NK-92 (cell line): Measurements from ENCODE around the gene TSKU.
"Not testable (repeated sequence)": the region's sequence is repeated elsewhere in the genome, so short reads cannot be mapped to it uniquely, and the experiment has no call there.

Experiments used
- DNase-seq: peaks from one replicate; lab custom pipeline; 2025; ENCODE audit not compliant: unreplicated experiment; lab: John Stamatoyannopoulos, UW

TSKU gene

GRCh38 chr11:76787911-76788596 lies 4.9 kb downstream of the TSKU start:
- no peak for DNase-seq

GRCh38 chr11:76788661-76789442 lies 5.7 kb downstream of the TSKU start:
- DNase-seq: no peak

- no peak for DNase-seq
These were observed 6.2 kb downstream of the TSKU start for GRCh38 chr11:76789443-76789719.

- no peak for DNase-seq
These were observed 7.1 kb downstream of the TSKU start for GRCh38 chr11:76790251-76790650.

- not testable (repeated sequence) for DNase-seq
These were observed 8.0 kb downstream of the TSKU start for GRCh38 chr11:76791002-76791770.

- no peak for DNase-seq
These were observed 8.7 kb downstream of the TSKU start for GRCh38 chr11:76791861-76792260.

- no peak for DNase-seq
These were observed 9.5 kb downstream of the TSKU start for GRCh38 chr11:76792505-76793264.

- DNase-seq: no peak
These were observed 10.5 kb downstream of the TSKU start for GRCh38 chr11:76793391-76794291.

- DNase-seq: no peak
These were observed 11.5 kb downstream of the TSKU start for GRCh38 chr11:76794371-76795289.

- DNase-seq: no peak
These were observed 12.3 kb downstream of the TSKU start for GRCh38 chr11:76795290-76795935.

- no peak for DNase-seq
These were observed 12.8 kb downstream of the TSKU start for GRCh38 chr11:76795936-76796441.

- DNase-seq: no peak
These were observed 13.5 kb downstream of the TSKU start for GRCh38 chr11:76796511-76797198.

GRCh38 chr11:76797341-76798201 lies 14.4 kb downstream of the TSKU start:
- DNase-seq: no peak

GRCh38 chr11:76798202-76798581 lies 15.0 kb downstream of the TSKU start:
- DNase-seq: no peak

GRCh38 chr11:76798671-76799065 lies 15.5 kb downstream of the TSKU start:
- no peak for DNase-seq

GRCh38 chr11:76799066-76799804 lies 16.1 kb downstream of the TSKU start:
- no peak for DNase-seq
